ENCODE results near the gene ARHGAP28. TPM values are rescaled to one million over a fixed set of nuclear protein-coding genes. Genes with fewer than 3 reads are reported as not detected.

The ARHGAP28 gene
- total RNA-seq, result 15.7 TPM
- long read RNA-seq, transcript ARHGAP28-203 (18 exons, 2,295 nt), result major isoform, 8 of 17 reads
- long read RNA-seq, partial matches to known transcripts, result 2 of 17 reads
- long read RNA-seq, other reads (novel, unspliced or antisense), result 7 of 17 reads

GRCh38 chr18:6729247-6730091, at the start of gene ARHGAP28:
TSS of gene ARHGAP28 (plus strand) at chr18:6729716. CDS start at chr18:6729822, 106 bp downstream.
- ATAC-seq, result peak; percentile 96
- peak; percentile 31 for TF ChIP-seq CTCF (IDR thresholded peaks at IDR 0.05)

GRCh38 chr18:6681331-6681875, 48.1 kb upstream of the ARHGAP28 start:
- H3K27me3 ChIP-seq, result no peaks in the 10 kb centered on the region
- no peak for ATAC-seq
- no peak for DNase-seq
- no peaks in the 10 kb centered on the region for H3K9me3 ChIP-seq
- H3K27ac ChIP-seq, result no peak overlapping the region
- no peak for TF ChIP-seq CTCF (IDR thresholded peaks at IDR 0.05)
- intact Hi-C loops (cut with DNase I), result no loop called here
- no peaks in the 10 kb centered on the region for H3K36me3 ChIP-seq
- no peaks in the 10 kb centered on the region for H3K4me1 ChIP-seq
- no peak overlapping the region for H3K4me3 ChIP-seq

More at GRCh38 chr18:6729247-6730091, at the start of gene ARHGAP28:
- Histone ChIP-seq H3K36me3 (no peaks in the 10 kb centered on the region), H3K4me1 (no peaks in the 10 kb centered on the region), H3K4me3 (peak within 1 kb of the TSS; percentile 62), H3K27me3 (no peaks in the 10 kb centered on the region), H3K9me3 (no peaks in the 10 kb centered on the region), H3K27ac (peak within 1 kb of the TSS; percentile 77)
- DNase-seq, result peak; percentile 91
- intact Hi-C loops (cut with DNase I), result no loop called here

- intact Hi-C loops (cut with DNase I), result no loop called here
- H3K36me3 ChIP-seq, result no peaks in the 10 kb centered on the region
- H3K9me3 ChIP-seq, result no peaks in the 10 kb centered on the region
- peak overlapping the region; percentile 14 for H3K4me3 ChIP-seq
- H3K27ac ChIP-seq, result no peak overlapping the region
- DNase-seq (no peak), ATAC-seq (peak; percentile 67)
- no peaks in the 10 kb centered on the region for H3K27me3 ChIP-seq
- H3K4me1 ChIP-seq, result no peaks in the 10 kb centered on the region
- no peak for TF ChIP-seq CTCF (IDR thresholded peaks at IDR 0.05)
These were observed 46.9 kb upstream of the ARHGAP28 start for GRCh38 chr18:6682437-6683111.

GRCh38 chr18:6683112-6683876, 46.2 kb upstream of the ARHGAP28 start:
- Histone ChIP-seq H3K9me3 (no peaks in the 10 kb centered on the region), H3K27me3 (no peaks in the 10 kb centered on the region), H3K36me3 (no peaks in the 10 kb centered on the region), H3K4me3 (peak overlapping the region; percentile 14), H3K27ac (no peak overlapping the region), H3K4me1 (no peaks in the 10 kb centered on the region)
- ATAC-seq, result peak; percentile 89
- intact Hi-C loops (cut with DNase I), result no loop called here
- DNase-seq, result peak; percentile 76
- no peak for TF ChIP-seq CTCF (IDR thresholded peaks at IDR 0.05)

GRCh38 chr18:6687676-6688075, 41.8 kb upstream of the ARHGAP28 start:
- no peak for ATAC-seq
- DNase-seq, result no peak
- no peak for TF ChIP-seq CTCF (IDR thresholded peaks at IDR 0.05)

More at GRCh38 chr18:6687676-6688075, 41.8 kb upstream of the ARHGAP28 start:
- Histone ChIP-seq H3K9me3 (no peaks in the 10 kb centered on the region), H3K4me1 (no peaks in the 10 kb centered on the region), H3K27me3 (no peaks in the 10 kb centered on the region), H3K4me3 (no peak overlapping the region), H3K27ac (no peak overlapping the region), H3K36me3 (no peaks in the 10 kb centered on the region)
- intact Hi-C loops (cut with DNase I), result no loop called here
